Hindlimb muscle (tissue), 1 donor: Measurements from ENCODE around the gene SLC4A11. TPM values are rescaled to one million over a fixed set of nuclear protein-coding genes. Genes with fewer than 3 reads are reported as not detected.
"Not testable (repeated sequence)": the region's sequence is repeated elsewhere in the genome, so short reads cannot be mapped to it uniquely, and the experiment has no call there.

Experiments
- DNase-seq: peaks from one replicate; pipeline ENCODE4 v3.0.0-alpha.2; 2013
- polyA plus RNA-seq: library from polyadenylated mRNA; unstranded; fragments of 120-200 nt; gene quantifications from one replicate; pipeline ENCODE4 v1.2.1, GENCODE V29; 2013; ENCODE audit not compliant: insufficient read length

The SLC4A11 gene
- polyA plus RNA-seq, 1 donor = 2.3 TPM

DNA sequence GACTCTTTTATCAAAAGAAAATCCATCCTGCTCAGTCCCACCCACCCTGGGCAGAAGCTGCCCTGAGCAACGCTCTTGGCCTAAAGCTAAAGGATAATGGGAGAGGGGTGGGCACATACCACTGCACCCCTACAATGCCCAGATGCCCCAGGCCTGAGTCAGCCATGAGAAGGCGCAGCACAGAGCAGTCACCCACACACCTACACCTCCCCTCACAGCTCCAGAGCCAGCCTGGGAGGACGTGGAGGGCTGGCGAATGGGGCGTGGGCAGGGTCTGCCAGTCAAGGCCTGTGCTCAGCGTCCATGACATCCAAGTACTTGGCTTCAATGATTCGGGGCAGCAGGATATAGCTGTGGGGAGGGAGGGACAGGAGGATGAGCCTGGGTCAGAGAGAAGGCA lies 11.5 kb downstream of the SLC4A11 start:
- DNase-seq = no peak

- no peak for DNase-seq
These were observed 12.1 kb downstream of the SLC4A11 start for GRCh38 chr20:3226864-3227263.

DNA sequence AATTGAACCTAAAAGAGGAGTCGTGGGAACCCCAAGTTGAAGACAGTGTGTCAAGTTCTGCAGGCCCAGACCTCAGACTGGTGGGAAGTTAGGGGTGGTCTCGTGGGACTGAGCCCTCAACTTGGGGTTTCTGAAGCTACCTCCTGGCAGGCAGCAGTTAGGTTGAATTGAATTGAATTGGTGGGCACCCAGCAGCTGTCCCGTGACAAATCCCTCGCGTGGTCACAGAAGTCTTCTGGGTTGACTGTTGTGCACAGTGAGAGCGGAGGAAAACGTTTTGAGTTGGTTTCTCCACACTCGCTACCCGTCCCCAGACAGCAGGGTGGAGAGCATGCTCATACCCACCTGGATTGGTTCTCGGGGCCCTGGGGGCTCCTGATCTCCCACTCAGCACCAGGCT lies 12.9 kb downstream of the SLC4A11 start:
- no peak for DNase-seq

DNA sequence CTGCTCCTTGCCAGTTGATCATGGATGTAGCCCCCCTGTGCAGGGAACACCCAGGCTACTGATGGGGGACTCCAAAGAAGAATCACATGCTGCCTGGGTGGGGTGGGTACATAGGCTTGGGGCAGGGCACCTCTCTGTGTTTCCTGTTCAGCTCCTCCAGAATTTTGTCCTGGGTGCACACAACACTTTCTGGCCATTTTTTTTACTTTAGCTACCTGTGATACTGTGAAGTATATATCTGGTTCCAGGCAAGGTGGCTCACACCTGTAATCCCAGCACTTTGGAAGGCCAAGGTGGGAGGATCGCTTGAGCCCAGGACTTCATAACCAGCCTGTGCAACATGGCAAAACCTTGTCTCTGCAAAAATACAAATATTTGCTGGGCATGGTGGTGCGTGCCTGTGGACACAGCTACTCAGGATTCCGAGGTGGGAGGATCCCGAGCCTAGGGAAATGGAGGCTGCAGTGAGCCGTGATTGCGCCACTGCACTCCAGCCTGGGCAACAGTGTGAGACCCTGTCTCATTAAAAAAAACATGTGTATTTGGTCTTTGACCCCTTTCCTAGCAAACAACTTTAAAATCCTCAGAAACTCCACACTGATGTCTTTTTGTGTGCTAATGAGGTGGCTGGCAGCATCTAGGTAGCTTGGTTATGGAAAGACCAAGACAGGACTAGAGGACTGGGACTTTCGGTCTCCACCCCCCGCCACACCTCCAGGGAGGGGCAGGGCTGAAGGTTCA lies 14.1 kb downstream of the SLC4A11 start:
- DNase-seq = no peak

DNA sequence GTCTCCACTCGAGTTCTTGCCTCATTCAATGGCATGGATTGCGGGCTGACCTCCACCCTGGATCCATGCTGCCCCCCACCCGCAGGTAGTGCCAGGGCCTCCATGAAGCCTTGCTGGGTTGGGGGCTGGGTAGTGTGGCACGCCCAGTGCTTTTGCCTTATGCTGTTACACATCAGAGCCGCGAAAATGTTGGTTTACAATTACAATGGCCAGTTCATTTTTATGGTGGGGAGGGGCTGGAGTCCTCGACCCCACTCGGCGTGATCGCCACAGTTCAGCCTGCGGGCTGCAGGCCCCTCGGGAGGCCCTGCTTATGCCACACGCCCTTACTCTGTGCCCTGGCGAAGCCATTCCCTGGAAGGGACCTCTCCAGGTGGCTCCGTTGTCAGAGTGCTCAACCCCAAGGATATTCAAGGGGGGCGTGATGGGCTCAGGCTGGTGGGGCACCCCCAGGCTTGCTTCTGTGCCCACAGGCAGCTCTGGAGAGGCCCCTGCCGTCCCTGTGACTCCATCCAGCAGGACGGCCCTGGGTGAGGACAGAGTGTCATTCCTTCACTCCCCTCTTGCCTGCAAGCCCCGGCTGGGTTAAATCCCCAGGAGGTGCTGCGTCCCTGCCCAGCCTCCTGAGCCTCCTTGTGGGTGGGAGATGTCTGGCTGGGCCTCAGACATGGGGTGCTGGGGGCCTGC lies 14.9 kb downstream of the SLC4A11 start:
- no peak for DNase-seq

DNA sequence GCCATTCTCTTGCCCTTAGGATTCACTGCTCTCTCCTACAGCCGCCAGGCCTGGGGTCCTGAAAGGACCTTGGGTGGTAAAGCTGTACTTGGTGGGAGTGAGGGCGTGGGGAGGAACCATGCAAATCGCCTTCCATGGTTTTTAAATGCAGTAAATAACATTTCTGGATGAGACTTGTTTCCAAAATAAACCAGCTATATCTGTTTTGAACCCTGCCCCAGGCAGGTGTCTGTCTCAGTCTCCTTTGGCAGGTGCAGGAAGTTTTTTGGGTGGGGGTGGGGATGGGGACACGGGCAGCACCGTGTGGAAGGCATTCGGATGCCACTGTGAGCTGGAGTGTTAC lies 15.4 kb downstream of the SLC4A11 start:
- no peak for DNase-seq

DNA sequence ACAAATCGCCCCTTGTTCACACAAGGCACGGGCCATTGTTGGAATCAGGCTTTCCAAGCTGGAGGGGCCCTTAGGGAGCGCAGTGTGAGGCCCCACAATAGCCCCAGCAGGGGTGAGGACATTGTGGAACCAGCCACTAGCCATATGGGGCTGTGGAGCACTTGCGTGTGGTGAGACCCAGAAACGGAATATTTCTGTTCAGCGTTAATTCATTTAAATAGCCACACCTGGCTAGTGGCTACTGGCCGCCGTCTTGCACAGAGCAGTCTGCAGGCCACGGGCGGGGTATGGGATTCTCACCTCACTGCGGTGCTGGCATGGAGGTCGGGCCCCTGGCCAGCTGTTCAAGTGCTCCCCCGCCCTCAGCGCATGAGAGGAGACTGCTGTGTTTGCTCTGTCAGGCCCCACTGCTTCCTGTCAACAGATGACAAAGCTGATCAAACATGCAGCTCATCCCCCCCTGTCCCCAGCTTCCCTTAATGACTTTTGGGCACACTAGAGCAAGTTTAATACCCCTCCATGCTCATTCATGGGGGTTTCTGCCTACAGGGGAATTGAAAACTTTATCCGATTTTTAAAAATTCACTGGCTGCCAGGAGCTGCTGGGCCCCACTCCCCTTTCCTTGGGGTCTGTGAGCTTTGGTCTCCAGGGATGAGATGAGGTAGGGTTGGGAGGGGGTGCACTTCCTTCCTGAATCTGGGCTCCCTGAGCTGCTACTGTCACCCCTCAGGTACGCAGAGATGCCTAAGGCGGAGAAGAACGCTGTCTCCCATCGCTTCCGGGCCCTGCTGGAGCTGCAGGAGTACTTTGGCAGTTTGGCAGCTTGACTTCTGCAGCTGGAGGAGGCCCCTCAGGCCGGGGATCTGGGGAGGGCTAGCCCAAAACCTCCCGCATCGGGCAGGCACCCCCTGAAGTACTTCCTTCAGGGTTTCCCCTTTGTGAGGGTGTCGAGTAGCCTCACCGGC lies 16.1 kb downstream of the SLC4A11 start:
- DNase-seq = no peak

GRCh38 chr20:3221398-3222226 lies 17.4 kb downstream of the SLC4A11 start:
- no peak for DNase-seq

- DNase-seq = no peak
These were observed 20.5 kb downstream of the SLC4A11 start for GRCh38 chr20:3218307-3218988.

DNA sequence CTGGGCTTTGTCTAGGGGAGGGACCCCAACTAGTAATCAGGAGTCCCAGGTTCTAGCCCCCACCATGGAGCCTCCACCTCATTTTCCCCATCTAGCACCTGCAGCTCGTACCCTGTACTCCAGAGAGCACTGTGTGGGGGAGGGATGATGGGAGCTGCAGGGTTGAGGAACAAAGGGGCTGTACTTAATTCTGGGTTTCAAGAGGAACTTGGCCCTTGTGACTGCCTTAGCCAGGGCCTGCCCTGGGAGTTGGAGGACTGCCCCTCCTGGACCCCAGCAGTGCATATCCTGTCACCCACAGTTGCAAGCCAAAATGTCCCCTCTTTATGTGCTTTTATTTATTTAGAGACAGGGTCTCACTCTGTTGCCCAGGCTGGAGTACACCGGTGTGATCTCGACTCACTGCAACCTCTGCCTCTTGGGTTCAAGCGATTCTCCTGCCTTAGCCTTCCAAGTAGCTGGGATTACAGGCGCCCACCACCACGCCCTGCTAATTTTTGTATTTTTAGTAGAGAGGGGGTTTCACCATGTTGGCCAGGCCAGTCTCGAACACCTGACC lies 23.6 kb downstream of the SLC4A11 start:
- DNase-seq = not testable (repeated sequence)

GRCh38 chr20:3213226-3213625 lies 25.8 kb downstream of the SLC4A11 start:
- DNase-seq = no peak

GRCh38 chr20:3210346-3210745 lies 28.6 kb downstream of the SLC4A11 start:
- DNase-seq = no peak

DNA sequence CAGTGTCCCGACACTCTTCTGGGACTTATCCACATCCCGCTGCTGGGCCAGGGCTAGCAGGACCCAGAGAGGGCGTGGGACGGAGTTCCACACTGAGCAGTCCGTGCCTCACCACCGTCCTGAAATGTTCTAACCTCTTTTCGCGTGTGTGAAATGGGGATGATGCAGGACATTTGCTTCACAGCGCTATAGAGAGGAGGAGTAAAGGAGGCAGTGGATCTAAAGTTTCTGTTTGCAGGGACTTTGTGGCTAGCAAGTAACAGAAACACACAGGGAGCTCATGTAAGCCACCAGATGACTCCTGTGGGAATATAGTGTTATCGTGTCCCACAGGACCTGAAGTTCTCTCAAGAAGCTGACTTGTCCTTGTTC lies 29.1 kb downstream of the SLC4A11 start:
- no peak for DNase-seq

DNA sequence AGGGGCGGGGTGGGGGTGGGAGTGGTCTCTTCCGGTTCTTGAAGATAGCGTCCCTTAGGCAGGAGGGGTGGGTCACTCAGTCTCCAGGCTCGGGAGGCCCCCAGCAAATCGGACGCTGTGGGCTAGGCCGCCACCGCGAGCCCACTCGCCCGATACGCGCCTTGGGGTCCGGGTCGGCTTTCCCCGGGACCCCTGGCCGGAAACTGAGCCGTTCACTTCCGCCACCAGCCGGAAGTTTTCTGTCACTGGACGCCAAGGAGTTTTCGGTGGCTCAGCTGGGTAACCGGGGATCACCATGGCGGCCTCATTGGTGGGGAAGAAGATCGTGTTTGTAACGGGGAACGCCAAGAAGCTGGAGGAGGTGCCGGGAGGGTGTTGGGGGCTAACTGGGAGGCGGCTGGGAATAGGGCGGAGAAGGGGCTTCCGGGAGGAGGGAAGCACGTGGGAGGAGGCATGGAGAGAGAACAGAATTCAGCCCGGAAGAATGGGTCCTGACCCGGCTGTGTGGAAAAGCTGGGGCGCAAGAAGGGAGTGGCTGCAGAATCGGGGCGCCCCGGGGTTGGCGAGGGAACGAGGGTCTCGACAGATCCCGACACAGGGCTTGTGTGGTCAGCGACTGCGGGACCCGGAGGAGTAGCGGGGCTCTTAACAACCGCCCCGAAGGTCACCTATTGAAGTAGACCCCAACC lies 29.6 kb downstream of the SLC4A11 start, which contains the start of gene ITPA:
Gene ITPA (plus strand): TSS at position 242 of the 689 bp plus-strand sequence. CDS start 54 bp downstream, at position 296.
- peak; percentile 61 for DNase-seq

GRCh38 chr20:3208786-3209256 lies 30.2 kb downstream of the SLC4A11 start:
- DNase-seq = no peak

GRCh38 chr20:3204124-3204794 lies 34.7 kb downstream of the SLC4A11 start, which contains the start of gene DDRGK1:
Gene DDRGK1 (minus strand): TSS chr20:3204682. CDS start chr20:3204627, 55 bp downstream.
- peak; percentile 89 for DNase-seq

DNA sequence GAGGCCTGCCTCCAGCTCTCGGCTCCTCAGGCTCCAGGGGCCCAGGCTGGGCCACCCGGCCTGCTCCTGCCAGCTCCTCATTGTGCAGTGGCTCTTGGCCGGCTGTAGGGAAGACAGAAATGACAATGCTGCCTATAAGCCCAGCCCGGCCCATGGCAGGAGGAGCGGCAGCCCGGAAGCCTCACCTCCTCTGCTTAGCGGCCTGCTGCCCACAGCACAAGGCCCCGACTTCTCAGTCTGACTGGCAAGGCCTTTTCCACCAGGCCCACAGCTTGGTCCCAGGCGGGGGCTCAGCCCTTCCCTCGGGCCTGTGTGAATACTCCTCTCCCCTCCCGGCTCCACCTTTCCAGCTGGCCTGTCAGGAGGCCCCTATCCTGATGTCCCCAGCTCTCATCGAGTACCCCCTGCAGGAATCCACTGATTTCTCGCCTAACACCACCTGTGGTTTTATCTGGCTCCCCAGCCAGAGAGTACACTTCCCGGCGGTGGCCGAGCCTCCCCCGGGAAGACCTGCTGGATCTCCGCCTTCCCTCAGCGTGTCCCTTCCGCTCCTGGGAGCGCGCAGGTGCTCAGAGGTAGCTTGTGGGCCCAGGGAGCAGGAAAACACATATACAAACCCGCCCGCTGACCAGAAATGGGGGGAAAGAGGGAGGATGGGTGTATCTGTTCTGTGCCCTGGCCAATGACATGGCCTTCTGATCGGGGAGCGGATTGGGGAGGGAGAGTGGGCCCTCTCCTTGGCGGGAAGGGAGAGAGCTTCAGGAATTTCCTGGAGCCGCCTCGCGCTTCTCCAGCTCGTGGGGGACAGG lies 35.5 kb downstream of the SLC4A11 start:
- no peak for DNase-seq

GRCh38 chr20:3202965-3203314 lies 36.0 kb downstream of the SLC4A11 start:
- DNase-seq = no peak
